HG02943 (cell line): Measurements from ENCODE around the gene EML4.
A peak's percentile ranks its signal among the peaks of the same experiment; 100 is the strongest.
"Not testable (repeated sequence)": the region's sequence is repeated elsewhere in the genome, so short reads cannot be mapped to it uniquely, and the experiment has no call there.

Experiments
- ATAC-seq: cut with Tn5 transposase; IDR thresholded peaks from one replicate; pipeline ENCODE4 v1.9.1; 2021; ENCODE audit warnings: mild to moderate bottlenecking, low read depth, moderate library complexity; ENCODE audit not compliant: unreplicated experiment

The EML4 gene

DNA sequence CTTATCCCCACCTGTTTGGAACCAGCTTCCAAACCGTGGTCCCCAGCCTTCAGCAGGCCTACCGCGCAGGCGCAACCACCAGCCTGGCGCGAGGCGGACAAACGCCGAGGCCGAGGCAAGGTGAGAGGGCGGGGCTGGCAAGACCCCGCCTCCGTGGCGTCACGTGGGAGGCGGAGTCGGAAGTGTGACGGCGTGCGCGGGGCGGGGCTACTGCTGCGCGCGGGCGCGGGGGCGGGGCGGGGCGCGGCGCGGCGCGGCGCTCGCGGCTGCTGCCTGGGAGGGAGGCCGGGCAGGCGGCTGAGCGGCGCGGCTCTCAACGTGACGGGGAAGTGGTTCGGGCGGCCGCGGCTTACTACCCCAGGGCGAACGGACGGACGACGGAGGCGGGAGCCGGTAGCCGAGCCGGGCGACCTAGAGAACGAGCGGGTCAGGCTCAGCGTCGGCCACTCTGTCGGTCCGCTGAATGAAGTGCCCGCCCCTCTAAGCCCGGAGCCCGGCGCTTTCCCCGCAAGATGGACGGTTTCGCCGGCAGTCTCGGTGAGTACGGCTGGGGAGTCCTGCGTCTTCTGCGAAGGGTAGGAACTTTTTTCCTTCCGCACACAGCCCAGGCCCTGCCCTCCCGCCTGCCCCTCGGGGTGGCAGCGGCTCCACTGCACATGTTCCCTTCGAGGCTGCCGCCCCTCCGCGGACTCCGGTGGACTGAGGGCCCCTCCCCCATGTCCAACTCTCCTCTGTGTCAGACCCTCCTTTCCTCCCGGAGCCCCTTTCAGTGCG lies at the start of gene EML4:
TSS of gene EML4 (plus strand) at position 254 of the 774 bp plus-strand sequence. CDS start at position 513, 259 bp downstream.
- peak; percentile 86 for ATAC-seq

DNA sequence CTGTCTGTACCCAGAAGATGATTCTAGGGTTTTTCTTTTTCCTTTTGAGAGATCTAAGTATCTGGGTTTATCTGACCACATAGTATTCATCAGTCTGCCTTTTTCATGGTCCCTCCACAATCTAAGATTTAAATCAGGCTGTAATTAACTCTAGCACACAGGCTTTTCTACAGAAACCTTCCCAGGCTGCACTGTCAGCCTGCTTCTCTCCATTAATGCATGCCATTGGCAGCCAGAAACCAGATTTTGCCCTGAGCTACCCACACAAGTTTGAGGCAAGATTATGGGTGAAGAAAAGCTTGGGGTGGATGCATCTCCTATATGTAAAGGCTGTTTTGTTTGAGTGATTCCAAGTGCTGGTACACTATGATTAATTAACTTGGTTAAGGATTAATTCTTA lies 45.7 kb upstream of the EML4 start:
- no peak for ATAC-seq

DNA sequence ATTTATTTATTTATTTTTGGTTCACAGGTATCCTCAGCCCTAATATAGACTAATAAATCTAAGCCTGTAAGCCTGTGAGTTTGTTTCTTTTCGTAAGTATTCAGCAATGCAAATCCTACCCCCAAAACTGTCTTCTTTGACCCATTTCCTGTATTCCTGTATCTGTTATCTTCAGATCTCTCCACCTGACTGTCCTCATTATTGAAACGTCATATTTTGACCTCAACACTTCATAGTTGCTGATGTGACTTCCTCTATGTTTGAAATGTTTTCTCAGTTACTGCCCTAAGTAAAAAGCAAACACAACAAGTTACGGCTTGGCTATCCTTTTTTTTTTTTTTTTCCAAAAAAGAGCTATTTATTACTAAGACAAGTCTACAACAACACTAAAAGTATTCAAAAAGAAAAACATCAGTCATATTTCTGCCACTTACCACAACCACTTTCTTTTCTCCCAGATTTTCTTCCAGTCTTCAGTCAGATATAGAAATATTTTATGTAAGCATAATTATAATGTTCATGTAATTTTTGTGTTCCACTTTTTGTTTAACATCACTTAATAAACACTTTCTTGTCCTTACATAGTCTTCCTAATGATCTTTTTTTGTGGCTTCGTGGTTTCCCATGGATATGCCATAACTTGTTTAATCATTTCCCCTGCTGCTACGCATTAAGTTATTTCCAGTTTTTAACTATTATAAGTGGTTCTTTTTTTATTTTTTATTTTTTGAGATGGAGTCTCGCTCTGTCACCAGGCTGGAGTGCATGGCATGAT lies 45.0 kb upstream of the EML4 start:
- ATAC-seq, result peak; percentile 46

GRCh38 chr2:42125841-42126594 lies 43.1 kb upstream of the EML4 start:
- no peak for ATAC-seq

DNA sequence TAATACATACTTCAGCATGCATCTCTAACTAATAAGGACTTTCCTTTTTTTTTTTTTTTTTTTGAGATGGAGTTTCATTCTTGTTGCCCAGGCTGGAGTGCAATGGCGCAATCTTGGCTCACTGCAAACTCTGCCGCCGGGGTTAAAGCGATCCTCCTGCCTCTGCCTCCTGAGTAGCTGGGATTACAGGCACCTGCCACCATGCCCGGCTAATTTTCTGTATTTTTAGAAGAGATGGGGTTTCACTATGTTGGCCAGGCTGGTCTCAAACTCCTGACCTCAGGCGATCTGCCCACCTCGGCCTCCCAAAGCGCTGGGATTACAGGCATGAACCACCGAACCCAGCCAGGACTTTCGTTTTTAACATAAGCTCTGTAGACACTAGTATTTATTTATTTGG lies 42.3 kb upstream of the EML4 start:
- not testable (repeated sequence) for ATAC-seq

DNA sequence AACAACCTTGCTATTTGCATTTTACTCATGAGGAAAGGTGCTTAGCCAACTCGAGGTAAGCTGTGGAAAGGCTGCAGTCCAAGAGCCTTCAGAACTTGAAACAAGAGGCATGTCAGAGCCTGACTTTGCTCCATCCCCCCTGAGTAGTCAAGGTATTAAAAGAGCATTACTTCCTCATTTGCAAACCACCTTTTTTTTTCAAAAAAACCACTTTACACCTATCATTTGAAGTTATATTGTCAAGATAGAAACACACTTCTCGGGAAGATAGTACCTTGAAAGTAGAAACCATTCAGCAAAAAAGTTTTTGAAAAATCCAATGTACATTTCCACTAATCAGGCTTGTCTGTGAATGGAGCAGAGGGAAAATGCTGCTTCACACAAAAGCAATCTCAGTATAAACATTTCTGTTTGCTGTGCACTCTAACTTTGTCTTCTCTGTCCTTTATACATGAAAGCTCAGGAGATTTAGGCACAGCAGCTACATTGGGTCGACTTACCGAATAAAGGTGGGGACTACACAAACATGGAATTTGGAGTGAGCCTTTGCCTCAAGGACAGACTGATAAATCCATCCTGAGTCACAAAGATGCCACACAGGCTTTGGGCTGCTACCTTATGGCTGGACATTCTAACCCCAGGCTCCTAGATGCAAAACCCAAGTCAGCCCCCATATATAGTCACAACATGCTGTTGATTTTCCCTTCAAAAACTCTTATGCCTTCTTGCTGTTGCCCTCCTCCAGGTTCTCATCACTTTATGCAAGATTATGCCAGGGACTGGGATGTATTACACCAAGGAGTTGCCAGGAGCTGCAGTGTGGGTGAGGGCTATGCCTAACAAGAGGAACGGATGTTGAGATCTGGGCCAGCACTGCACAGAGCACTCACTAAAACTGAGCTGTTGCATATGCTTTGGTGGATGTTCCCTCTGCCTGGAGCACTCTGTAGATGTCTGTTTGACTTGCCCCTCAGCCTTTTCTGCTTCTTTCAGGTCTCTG lies 41.4 kb upstream of the EML4 start:
- peak; percentile 52 for ATAC-seq

DNA sequence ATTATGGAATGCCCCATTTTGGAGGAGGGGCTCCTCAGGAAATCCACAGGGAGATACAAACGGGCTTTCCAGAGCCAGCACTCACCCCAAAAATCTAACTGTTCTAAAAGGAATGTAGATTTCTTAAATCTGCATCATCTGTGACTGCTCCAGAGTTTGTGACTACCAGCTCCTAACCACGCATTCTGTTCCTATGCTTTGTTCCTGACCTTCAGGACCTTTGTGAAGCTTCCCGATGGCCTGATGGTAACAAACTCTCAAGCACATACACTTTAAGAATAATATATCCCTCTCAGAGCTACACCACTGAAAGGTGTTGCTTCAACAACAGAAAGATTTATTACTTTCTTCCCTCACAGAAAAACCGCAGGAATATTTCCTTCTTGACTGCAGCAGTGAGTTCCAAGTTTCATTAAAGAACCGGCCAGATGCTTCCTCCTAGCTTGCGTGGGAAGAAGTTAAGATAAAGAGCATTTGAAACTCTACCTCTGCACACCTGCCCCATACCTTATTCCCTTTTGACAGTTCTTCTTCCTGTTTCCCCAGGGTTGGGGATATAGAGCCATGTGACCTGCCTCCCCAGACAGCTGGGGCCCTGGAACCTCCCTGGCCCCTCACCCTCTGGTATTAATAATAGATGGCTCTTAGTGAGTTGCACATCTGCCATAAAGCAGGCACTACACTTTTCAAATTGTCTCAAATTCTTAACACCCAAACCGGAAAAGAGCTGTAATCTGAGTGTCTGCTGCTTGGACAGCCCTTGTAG lies 40.2 kb upstream of the EML4 start:
- no peak for ATAC-seq

GRCh38 chr2:42129487-42129852 lies 39.7 kb upstream of the EML4 start:
- no peak for ATAC-seq

DNA sequence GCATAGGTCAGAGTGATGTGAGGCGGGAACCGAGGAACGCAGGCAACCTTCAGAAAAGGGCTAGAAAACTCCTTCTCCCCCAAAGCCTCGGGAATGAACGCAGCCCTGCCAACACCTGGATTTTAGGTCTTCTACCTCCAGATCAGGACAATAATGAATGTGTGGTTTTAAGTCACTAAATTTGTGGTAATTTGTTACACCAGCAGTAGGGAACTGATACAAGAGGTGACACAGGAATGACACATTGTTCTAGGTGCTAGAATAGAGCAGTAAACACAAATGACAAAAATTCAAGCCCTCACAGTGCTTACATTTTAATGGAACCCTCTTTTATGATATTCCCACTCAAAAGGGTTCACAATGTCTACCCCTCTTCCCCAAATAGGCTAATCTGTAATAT lies 39.2 kb upstream of the EML4 start:
- no peak for ATAC-seq

DNA sequence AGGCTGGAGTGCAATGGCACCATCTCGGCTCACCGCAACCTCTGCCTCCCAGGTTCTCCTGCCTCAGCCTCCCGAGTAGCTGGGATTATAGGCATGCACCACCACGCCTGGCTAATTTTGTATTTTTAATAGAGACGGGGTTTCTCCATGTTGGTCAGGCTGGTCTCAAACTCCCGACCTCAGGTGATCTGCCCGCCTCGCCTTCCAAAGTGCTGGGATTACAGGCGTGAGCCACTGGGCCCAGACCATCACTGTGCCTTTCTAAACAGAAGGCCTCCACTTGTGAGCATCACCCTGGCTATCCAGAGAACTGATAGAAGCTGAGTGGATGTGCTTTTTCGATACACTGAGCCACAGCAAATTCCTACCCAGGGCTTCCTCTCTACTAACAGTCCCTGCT lies 38.3 kb upstream of the EML4 start:
- ATAC-seq, result not testable (repeated sequence)

GRCh38 chr2:42132191-42132965 lies 36.8 kb upstream of the EML4 start:
- ATAC-seq, result no peak

DNA sequence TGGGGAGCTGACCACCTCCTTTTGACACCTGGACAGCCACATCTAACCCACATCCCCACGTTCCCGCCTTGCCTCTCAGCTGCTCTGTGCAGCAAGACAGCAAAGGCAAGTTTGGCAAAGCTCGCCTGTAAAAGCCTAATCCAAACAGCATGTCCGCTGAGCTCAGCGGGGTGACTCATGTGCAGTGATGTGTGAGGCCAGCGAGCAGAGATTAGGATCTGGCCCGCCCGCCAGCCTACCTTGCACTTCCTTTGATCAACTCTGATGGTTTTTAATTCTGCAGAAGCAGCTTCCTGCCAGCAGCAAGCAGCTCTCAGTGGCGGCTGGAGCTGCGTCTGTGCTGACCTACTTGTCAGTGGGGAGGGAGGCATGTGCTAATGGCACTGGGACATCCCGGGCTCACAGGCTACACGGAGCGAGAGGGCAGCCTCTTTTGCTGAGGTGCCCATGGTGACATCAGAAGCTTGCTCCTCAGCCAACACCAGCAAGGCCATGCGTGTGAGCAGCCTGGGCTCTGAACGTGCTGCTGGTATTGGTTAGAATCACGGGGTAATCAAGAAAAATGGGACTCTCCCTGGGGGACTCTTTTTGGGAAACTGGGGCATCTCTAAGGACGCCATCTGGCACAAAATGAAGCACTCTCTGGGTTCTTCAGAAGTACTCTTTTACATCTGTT lies 36.0 kb upstream of the EML4 start:
- ATAC-seq, result peak; percentile 89

DNA sequence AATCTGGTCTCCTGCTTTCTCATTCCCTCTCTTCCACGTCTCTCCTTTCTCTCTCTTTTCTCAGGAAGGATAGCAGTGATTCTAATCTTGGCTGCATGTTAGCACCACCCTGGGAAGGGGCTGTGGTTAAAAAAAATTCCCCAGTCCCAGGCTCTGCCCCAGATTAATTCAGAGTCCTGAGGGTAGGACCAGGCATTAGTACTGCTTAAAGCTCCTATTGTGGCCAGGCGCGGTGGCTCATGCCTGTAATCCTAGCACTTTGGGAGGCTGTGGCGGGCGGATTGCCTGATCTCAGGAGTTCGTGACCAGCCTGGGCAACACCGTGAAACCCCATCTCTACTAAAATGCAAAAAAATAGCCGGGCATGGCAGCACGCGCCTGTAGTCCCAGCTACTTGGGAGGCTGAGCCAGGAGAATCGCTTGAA lies 35.4 kb upstream of the EML4 start:
- no peak for ATAC-seq

- ATAC-seq, result not testable (repeated sequence)
Observed at GRCh38 chr2:42134401-42134932, 34.7 kb upstream of the EML4 start.

DNA sequence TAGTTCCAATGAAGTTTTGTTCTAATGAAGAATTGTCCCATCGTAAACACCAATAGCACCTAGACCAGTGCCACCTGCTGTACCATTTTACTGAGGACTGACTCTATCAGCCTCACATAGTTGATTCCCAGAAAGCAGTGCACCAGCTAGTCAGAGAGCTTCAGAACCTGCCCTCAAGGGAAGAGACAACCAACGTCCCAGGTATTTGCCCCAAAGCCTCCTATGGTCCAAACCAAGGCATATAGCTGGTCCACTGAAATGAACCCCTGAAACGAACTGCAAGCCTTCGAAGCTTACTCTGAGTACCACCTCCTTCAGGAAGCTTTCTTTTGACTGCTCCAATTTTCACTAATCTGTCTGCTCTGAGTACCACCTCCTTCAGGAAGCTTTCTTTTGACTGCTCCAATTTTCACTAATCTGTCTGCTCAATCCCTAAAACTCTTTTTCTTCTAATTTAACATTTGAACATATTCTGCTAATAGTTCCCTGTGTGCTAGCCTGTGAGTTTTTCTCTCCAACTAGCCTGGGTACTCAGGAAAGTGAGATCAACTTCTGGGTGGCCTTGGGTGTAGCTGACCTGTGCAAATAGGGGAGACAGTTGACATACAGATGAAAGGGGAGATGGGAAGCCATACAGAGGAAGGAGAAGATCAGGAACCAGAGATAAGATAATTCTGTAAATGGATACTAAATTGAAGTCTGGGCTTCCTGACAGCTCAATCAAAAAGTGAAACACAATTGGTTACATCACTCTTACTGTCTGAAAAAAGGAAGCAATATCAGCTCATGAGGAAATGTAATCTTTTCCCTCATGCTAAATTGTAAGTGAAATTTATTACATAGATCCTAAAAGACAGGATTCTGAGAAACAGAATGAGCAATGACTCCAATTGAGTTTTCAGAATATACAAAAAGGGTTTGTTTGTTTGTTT lies 33.5 kb upstream of the EML4 start:
- ATAC-seq, result no peak

DNA sequence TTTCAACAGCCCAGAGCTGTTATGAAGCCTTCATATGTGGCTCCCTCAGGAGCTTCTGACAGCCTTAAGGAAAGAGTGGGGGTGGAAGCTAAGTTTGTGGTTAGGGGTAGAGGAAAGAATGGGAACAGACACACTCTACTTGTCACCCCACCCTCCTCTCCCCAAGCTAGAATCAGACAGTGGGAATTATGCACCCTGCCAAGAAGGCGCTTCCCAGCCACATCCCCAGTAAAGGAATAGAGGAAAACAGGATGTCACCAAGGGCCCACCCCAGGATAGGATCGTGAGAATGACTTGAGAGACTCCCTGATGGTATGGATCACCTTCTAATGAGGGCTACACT lies 32.4 kb upstream of the EML4 start:
- no peak for ATAC-seq
